ENCODE data around the gene PIMREG. TPM values are rescaled to one million over a fixed set of nuclear protein-coding genes. Genes with fewer than 3 reads are reported as not detected.

The PIMREG gene
- total RNA-seq, 1 donor from 2014 or later = not detected

GRCh38 chr17:6435968-6436367, 8.3 kb upstream of the PIMREG start:
- intact Hi-C loops (cut with DNase I) = no loop called here
- DNase-seq (ENCODE audit: low spot score) = peak; percentile 73
- peak; percentile 91 for ATAC-seq

- ATAC-seq = no peak
- no peak for DNase-seq (ENCODE audit: low spot score)
- intact Hi-C loops (cut with DNase I) = no loop called here
Measured at GRCh38 chr17:6437466-6437865, 6.8 kb upstream of the PIMREG start.

- intact Hi-C loops (cut with DNase I) = no loop called here
- DNase-seq (ENCODE audit: low spot score) (no peak), ATAC-seq (no peak)
Measured at GRCh38 chr17:6437956-6438355, 6.3 kb upstream of the PIMREG start.

GRCh38 chr17:6439951-6440350, 4.3 kb upstream of the PIMREG start:
- intact Hi-C loops (cut with DNase I) = no loop called here
- no peak for ATAC-seq
- no peak for DNase-seq (ENCODE audit: low spot score)

- intact Hi-C loops (cut with DNase I) = no loop called here
- DNase-seq (ENCODE audit: low spot score) (no peak), ATAC-seq (no peak)
Measured at GRCh38 chr17:6442775-6443174, 1.5 kb upstream of the PIMREG start.

GRCh38 chr17:6444571-6445335, 498 bp downstream of the PIMREG start:
- intact Hi-C loops (cut with DNase I) = no loop called here
- no peak for DNase-seq (ENCODE audit: low spot score)
- no peak for ATAC-seq

- intact Hi-C loops (cut with DNase I) = no loop called here
- DNase-seq (ENCODE audit: low spot score) (no peak), ATAC-seq (no peak)
Measured at GRCh38 chr17:6446516-6447100, 2.4 kb downstream of the PIMREG start.

- DNase-seq (ENCODE audit: low spot score) (no peak), ATAC-seq (no peak)
- intact Hi-C loops (cut with DNase I) = no loop called here
Measured at GRCh38 chr17:6448473-6448872, 4.2 kb downstream of the PIMREG start.

- DNase-seq (ENCODE audit: low spot score) (no peak), ATAC-seq (no peak)
- intact Hi-C loops (cut with DNase I) = no loop called here
Measured at GRCh38 chr17:6449307-6449706, 5.1 kb downstream of the PIMREG start.

GRCh38 chr17:6450926-6451832, 6.9 kb downstream of the PIMREG start:
- DNase-seq (ENCODE audit: low spot score) (no peak), ATAC-seq (peak; percentile 33)
- intact Hi-C loops (cut with DNase I) = no loop called here

GRCh38 chr17:6452471-6453266, 8.4 kb downstream of the PIMREG start:
- DNase-seq (ENCODE audit: low spot score) (no peak), ATAC-seq (no peak)
- intact Hi-C loops (cut with DNase I) = no loop called here

GRCh38 chr17:6453279-6454024, 9.2 kb downstream of the PIMREG start:
- no peak for DNase-seq (ENCODE audit: low spot score)
- no peak for ATAC-seq
- intact Hi-C loops (cut with DNase I) = no loop called here

- DNase-seq (ENCODE audit: low spot score) (no peak), ATAC-seq (no peak)
- intact Hi-C loops (cut with DNase I) = no loop called here
Measured at GRCh38 chr17:6454495-6455320, 10.5 kb downstream of the PIMREG start.

GRCh38 chr17:6455321-6455705, 11.1 kb downstream of the PIMREG start:
- intact Hi-C loops (cut with DNase I) = no loop called here
- ATAC-seq = peak; percentile 82
- no peak for DNase-seq (ENCODE audit: low spot score)

- DNase-seq (ENCODE audit: low spot score) = no peak
- intact Hi-C loops (cut with DNase I) = no loop called here
Measured at GRCh38 chr17:6456321-6456720, 12.1 kb downstream of the PIMREG start.

GRCh38 chr17:6456914-6457687, 12.8 kb downstream of the PIMREG start:
- ATAC-seq (no peak), DNase-seq (ENCODE audit: low spot score) (no peak)
- intact Hi-C loops (cut with DNase I) = no loop called here

More at GRCh38 chr17:6456321-6456720, 12.1 kb downstream of the PIMREG start:
- ATAC-seq = no peak

All from sciatic nerve (tissue), 2 donors.